DMS153 treated with DMSO at 0.1 percent for 48 hours (cell line): ENCODE measurements around the gene RASL10B.

Experiments
- DNase-seq: peaks from one replicate; lab custom pipeline; 2025; ENCODE audit not compliant: unreplicated experiment; lab: John Stamatoyannopoulos, UW

RASL10B gene

DNA sequence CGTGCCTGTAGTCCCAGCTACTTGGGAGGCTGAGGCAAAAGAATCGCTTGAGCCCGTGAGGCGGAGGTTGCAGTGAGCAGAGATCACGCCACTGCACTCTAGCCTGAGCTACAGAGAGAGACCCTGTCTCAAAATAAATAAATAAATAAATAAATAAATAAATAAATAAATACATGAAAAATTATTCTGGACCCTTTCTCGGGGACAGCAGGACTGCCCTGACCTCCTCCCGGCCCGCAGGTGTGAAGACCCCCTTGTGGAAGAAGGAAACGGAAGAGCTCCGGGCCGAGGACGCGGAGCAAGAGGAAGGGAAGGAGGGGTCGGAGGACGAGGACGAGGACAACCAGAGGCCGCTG is 32.3 kb downstream of the RASL10B start:
- no peak for DNase-seq

DNA sequence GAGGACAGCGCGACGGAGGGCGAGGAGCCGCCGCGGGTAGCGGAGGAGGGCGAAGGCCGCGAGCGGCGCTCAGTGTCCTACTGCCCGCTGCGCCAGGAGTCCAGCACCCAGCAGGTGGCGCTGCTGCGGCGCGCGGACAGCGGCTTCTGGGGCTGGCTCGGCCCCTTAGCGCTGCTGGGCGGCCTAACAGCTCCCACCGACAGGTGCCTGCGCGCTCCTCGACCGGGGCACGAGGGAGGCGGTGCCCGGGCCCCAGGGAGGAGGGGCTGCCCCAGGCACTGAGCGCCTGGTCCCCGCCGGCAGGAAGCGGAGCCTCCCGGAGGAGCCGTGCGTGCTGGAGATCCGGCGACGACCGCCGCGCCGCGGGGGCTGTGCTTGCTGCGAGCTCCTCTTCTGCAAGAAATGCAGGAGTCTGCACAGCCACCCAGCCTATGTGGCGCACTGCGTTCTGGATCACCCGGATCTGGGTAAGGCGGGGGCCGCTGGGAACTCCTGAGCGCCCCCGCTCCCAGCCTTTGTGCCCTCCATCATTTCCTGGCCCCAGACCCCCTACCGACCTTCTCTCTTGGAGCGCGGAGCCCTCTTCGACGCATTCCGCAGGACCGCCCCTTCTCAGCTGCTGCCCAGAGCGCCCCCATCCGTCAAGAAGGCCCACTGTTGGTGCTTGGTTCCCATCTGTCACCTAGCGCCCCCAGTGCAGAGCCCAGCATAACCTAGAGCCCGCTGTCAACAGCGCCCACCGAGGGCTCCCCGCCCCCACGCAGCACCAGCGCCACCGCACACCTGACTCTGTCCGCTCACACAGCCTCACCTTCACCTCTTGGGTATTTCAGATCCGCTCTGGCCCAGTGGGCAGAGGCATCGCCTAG is 32.9 kb downstream of the RASL10B start:
- peak; percentile 91 for DNase-seq

DNA sequence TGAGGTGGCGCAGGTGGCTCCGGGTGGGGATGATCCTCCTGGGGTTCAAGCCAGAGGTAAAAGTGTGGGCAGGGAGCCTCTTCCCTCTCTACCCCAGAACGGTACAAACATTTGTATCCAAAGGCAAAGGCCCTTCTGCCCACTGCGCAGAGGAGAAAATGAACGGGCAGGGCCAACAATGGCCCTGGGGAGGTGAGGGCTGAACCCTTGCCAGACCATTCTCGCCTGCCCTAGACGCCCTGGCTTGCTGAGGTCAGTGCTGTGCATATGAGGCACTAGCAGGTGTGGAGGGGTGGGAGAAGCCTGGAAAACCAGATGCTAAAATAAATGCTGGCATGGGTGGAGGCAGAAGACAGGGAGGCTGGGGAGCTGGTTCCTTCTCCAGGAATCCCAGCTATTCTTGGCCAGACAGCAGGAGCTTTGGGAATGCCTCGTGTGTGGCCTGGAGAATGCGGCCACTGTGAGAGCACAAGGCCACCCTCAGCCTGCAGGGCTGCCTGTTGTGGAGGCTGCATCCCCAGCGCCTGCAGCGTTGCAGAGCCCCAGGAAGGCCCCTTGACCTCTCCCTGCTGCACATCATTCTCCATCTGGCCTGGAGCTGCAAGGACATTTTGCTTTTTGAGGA is 33.8 kb downstream of the RASL10B start:
- no peak for DNase-seq

DNA sequence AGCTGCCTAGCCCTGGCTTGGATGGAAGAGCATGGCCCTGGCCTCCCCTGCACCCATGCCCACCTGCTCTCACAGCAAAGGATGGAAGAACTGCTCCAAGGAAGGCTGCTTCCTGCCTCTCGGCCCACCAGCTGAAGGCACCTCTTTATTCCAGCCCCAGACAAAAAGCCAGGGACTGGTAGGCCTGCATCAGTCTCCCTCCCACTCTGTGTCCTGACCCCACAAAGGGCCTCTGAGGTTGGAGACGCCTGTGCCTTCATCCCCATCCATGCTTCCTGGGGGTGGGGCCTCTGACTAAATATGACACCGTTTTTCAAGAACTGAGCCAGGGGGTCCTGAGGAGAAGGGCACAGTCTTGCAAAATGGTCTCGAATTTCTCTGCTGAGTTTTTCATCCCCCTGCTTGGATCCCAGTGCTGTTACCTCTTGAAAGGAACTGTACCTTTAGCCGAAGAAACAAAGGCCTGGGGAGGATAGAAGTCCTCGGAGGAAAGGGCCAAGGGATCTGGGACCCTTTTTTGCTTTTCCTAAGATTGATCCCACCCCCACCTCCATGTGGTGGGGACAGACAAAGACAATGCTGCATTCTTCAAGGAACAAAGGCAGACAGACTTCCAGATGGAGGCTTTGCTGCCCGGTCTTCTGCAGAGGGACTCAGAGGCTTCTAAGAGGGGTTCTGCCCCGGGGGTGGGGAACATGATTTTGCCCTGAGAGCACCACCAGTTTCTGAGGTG is 34.5 kb downstream of the RASL10B start:
- no peak for DNase-seq

DNA sequence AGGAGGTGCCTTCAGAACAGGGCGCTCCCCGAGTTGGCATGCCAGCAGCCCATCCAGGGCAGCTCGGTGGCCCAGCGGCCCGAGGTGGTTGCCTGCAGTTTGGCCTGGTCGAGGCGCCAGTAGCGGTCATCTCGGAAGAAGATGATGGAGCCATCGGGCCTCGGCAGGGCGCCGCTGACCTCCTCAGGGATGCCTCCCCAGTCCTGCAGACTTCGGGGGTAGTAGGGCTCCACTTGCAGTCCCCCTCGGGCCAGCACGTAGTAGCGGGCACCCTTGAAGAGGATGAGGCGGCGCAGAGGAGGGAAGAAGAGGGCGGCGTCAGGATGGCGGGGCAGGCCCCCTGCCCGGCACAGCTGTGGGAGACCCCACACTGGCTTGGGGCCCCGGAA is 35.0 kb downstream of the RASL10B start:
- no peak for DNase-seq

DNA sequence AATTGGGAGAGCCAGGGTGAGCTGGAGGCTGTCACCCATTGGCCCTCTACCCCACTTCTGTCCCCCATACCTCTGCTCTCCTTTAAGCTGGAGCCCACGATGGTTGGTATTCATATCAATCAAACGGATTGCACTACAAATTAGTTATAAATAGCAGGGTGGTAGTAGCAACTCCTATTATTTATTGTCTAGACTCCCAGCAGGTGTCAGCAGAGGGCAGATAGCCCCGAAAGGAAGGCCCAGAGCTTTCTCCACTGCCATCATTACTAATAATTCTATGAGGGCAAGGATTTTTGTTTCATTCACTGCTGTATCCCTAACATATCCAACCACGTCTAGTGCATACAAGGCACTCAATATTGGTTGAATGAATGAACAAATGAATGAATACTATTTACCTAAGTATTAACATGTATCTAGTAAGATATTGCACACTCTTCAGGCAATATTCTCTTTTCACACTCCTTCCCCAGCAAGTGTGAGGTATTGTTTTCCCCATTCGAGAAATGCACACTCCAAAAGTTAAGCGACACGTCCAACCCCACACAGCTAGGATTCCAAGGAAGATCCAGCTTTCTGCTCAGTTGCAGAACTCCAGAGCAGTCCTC is 35.6 kb downstream of the RASL10B start:
- peak; percentile 15 for DNase-seq

DNA sequence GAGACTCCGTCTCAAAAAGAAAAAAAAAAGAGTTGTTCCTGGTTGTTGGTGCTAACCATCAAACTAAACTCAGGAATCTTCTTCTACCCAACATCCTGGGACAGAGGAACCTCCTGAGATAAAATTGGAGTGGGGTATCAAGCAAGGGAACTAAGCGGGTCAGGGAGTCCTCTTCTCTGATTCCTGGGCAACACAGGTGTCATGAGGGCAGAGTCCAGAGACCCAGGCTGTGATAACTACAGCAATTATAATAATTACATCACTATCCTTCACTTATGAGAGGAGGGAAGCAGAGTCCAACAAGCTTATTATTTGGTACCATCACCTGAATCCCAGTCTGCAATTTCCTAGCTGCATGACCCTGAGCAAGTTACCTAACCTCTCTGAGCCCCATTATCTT is 37.4 kb downstream of the RASL10B start:
- DNase-seq: no peak

DNA sequence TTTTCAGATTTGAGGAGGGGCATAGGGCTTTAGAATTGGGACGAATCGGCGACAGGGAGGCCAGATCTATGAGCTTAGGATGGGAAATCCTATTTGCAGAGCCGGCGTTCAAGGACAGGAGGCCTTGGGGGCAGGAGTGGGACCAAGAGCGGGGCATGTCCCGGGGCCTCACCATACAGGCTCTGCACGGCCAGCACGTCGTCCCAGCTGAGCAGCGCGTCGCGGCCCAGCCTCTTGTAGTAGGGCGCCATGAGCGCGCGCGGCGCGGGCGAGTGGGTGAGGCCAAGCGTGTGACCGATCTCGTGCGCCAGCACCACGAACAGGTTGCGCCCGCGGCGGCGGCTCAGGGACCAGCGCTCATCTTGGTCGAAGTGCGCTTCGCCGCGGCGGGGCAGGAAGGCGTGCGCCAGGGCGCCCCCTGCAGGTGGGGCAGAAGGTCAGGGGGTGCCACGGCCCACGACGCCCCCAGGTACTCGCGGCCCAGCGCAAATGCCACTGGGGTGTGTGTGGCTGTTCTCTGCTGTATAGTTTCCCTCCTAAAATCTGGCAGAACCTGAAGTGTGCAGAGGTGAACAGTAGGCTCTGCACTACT is 38.6 kb downstream of the RASL10B start:
- no peak for DNase-seq

DNA sequence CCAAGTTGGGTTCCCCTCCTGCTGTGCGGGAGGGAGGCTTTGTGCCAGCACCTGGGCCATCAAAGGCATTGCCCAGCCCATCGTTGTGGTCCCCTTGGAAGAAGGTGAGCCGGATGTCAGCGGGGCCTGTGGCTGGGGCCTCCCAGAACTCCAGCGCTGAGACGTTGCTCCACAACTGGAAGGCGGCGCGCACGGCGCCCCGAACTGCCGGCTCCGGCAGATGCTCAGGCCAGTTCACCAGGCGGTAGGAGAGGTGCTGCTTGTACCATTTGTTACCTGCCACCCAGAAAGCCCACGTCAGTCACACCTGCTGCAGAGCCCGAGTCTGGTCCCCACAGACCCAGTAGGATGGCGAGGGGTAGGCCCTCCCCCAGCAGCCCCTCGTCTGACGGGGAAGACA is 41.7 kb downstream of the RASL10B start:
- DNase-seq: no peak

DNA sequence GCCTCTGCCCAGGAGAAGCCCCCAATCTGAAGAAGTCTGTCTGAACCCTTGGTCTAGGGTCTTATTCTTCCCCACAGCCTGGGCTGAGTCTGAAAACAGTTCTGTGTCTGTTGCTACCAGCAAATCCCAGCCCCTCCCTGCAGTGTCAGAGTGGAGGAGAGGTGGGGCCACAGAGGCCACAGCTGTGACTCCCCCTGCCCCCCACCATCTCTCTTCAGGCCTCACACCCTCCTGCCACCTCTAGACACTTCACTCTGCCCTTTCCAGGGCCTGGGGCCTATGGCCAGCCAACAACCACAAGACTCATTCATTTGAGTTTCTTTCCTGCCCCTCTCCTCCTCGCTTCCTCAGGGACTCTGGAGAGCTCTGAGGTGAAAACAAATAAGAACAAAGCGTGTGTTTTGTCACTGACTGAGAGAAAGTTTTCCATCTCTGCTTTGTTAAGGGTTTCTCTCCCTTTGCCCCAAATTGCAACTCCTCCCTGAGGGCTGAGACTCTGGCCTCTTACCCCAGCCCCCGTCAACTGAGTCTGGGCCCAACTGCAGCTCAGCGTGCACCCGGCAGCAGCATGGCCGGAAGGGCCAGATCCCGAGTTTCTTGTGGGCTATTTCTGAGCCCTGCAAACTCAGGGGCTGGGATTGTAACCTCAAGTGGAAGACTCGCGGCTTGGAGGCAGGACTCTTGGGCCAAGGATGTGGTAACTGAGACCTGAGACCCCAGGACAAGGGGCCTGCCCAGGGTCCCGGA is 42.4 kb downstream of the RASL10B start:
- no peak for DNase-seq

DNA sequence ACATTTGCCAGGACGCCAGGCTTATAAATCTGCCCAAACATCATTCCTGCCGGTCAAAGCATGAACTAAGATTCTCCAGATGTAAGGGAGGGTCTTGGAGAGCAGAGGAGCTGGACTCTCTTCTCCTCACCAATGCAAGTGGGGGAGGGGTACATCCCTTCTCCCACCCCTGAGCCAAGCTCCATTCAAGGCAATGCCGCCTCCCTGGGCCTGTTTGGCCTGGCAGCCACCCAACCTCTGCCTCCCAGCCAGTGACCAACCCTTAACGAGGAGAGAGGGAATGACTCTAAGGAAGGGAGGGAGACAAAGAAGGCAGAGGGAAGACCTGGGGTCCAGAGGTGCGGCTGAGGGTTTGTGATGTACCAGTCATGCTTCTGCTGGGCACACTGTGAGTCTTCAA is 43.1 kb downstream of the RASL10B start:
- no peak for DNase-seq

DNA sequence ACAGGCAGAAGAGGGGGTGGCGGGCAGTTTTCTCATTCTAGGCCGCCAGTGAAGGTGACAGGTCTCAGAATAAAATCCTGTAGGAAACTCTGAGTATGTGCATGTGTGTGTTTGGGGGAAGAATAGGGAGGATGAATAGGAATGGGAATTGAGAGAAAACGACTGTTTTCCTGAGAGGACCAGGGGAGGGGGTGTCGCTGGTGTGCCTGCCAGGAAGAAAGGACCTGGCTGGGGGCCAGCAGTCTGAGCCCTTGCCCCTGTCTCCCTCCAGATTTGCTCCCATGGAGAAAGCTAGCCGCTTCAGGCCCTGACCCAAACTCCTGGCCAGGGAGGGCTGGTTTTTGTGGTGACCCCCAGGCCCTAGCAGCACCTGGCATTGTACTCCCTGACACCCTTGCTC is 43.6 kb downstream of the RASL10B start:
- no peak for DNase-seq

DNA sequence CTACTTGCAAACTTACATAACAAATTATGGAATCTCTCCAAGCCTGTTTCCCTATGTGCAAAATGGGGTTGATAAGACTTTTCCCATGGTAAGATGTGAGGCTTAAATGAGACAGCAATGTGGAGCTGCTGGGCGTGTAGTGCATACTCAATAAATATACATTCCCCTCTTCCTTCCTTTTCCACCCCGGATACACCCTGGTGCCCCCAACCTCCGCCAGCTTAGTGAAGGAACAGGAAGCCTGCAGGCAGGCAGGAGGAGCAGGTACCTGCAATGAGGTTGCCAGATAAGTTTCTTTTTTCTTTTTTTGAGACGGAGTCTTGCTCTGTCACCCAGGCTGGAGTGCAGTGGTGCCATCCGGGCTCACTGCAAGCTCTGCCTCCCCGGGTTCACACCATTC is 44.1 kb downstream of the RASL10B start:
- no peak for DNase-seq

DNA sequence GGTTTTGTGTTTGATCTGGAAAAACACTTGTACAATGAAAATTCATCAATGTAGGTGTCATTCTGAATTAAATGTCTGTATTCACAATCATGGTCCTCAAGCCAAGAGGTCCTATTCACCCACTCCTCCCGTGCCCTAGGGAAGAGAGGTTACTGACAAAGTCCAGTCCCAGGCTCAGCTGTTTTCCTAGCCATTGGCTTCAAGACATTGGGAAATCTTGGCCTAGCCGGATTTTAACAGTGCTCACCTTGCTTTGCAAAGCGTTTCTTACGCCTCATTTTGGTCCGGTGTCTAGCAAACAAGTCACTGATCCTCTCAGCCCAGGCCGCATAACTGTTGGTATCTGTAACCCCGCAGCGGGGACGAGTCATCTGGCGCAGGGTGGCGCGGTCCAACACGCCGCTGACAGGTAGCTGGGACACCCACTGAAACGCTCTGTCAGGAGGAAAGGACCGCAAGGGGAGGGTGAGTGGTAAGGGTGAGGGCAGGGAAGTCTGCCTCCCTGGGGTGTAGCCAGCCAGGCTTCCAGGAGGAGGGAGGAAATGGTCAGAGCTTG is 47.3 kb downstream of the RASL10B start:
- no peak for DNase-seq

DNA sequence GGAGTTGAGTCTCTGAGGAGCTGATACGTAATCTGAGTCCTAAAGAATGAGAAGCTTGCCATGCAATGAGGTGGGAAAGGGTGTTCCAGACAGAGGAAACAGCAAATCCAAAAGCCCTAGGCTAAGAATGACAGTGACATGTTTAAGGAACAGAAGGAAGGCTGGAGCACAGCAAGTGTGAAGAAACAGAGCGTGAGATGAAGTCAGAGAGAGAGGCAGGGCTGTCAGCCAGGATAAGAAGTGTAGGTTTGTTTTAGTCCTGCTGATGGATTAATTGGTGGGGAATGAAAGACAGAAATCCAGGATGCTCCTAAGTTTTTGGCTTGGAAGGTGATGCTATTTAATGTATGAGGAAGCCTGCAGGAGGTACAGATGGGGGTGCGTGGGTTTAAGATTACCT is 49.5 kb downstream of the RASL10B start:
- no peak for DNase-seq

DNA sequence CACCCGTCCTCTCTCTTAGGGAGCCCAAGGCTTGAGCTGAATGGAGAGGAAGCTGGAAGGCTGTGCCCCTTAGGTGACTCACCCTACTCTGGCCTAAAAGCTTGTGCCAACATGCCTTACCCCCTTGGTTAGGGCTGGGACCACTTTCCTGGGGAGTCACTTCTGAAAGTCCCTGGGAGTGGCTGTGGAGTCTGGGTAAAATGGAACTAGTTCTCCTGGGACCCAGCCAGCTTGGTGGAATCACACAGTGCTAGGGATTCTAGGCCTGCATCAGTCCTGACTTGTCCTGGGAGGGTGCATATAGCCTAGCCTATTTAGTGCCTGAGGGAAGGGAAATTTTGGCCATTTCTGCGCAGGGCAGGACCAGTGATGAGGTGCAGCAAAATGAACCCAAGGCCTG is 53.5 kb downstream of the RASL10B start:
- DNase-seq: no peak

DNA sequence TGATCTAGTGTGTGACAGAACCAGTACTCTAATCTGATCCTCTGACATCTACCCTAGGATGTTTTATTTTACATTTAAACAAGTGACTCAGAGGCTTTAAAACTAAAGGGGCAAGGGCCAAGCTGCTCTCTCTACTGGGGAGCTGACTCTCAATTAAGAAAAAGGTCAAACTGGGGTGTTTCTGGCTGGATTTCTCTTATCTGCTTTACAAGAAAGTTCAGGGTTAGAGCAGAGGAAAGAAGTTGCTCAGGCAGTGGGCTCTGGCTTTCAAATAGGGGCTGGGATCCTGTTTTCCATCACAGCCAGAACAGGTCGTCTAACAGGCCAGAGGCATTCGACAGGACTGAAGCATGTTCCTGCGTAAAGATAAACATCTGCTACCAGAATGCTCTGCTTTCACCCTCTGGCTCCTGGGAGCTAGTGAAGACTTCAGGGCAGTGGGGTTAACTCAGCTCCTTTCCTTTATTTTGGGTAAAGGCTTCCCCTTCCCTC is 55.5 kb downstream of the RASL10B start:
- DNase-seq: no peak

DNA sequence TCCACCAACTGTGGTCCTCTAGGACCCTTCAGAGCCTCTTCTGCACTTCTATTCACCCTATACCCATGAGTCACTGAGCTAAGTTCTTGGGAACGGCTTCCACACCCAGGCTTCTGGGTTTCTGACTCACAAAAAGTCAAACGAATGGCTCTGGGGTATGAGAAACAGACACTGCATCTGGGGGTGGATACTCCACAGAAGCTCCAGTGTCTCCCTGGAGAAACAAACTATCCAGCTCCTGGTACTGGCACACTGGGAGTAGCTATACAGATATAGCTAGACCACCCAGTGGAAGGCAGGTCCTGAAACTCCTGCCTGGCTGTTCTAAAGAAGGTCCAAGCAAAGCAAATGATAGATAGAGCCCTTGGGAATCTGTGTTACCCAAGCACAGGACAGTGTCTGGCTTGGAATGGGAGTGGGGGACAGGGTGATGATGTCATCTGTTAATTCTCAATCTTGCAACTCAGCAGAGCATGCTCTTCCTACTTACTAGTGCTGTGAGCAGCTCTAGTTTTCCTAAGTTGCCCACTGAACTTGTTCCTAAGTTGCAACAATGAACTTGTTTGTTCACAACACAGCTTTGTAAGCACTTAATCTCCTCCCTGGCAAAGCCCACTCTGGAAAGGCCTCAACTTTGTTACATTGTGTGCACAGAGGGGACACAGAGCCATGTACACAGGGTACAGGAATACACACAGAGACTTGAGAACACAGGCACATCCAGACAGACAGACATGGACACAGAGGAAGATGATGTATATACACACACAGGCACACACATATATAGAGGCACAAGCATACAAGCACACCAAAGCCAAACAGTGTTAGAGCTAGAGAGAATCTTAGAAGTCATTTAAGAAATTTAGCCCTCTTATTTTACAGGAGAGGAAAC is 57.3 kb downstream of the RASL10B start:
- no peak for DNase-seq

DNA sequence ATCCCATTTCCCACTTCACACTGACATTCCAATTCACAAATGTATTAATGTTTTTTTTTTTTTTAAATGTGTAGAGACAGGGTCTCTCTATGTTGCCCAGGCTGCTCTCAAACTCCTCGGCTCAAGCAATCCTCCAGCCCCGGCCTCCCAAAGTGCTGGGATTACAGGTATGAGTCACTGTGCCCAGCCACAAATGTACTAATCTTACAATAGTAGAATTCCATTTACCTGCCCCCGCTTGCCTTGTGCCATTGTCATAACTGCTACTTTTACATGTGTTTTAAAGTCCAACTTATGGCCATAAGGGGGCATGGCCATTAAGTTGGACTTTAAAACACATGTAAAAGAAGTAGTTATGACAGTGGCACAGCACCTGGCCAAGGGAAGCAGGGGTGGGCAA is 59.4 kb downstream of the RASL10B start:
- DNase-seq: no peak
